K562 (cell line): ENCODE results near the gene RACGAP1. TPM values are rescaled to one million over a fixed set of nuclear protein-coding genes. Genes with fewer than 3 reads are reported as not detected.

Experiments
- ATAC-seq: fragments of 200-7000 bp; cut with Tn5 transposase; 3 replicates; pipeline ENCODE4 v1.9.1; 2020; ENCODE audit warnings: moderate library complexity
- BruUV-seq: library from RNA; stranded (reverse); fragments of 400-500 nt; replicated peaks from 2 replicates; lab custom pipeline; 2021; lab: Mats Ljungman, UMichigan
- CTCF ChIA-PET: fragments of 300-600 bp; formaldehyde crosslinking; extraction: SDS; loops from one replicate; lab custom pipeline; 2021; ENCODE audit warnings: low intra/inter-chr PET ratio; lab: Yijun Ruan, JAX
- POLR2A ChIA-PET: fragments of 300-600, 350-650 bp; sonication (Branson Sonifier 250); formaldehyde crosslinking; extraction: SDS; loops from one replicate; lab custom pipeline; 2021; ENCODE audit warnings: antibody characterized with exemption, inconsistent platforms; lab: Yijun Ruan, JAX
- DNase-seq, 4 experiments: peaks; one replicate each; pipeline versions ENCODE4 v3.0.0 to v3.0.0-alpha.2; 2011 to 2018; ENCODE audit warnings: low spot score in 3 of 4, mixed read lengths in 3 of 4; ENCODE audit errors: extremely low read depth in 1 of 4
- FAIRE-seq: peaks from 2 replicates; lab custom pipeline; 2011; peaks lifted over from hg19 to GRCh38; lab: Jason Lieb, UNC
- H2AFZ ChIP-seq: 2 replicates; pipeline ENCODE4 v1.6.0; 2011; ENCODE audit warnings: low read depth, low read length, control low read depth, inconsistent platforms
- H3K27ac ChIP-seq: fragments of 200-600 bp; 3 replicates; pipeline ENCODE4 v1.8.0; 2011; ENCODE audit warnings: low read depth, mild to moderate bottlenecking, control low read depth, inconsistent platforms, low read length, moderate library complexity, mixed read lengths; ENCODE audit errors: extremely low read depth
- H3K27me3 ChIP-seq, 2 experiments: fragments of 300-600 bp in 1 of 2; 2 replicates in 1 of 2; 3 replicates in 1 of 2; pipeline versions ENCODE4 v1.6.0 to v1.8.0; 2011; ENCODE audit warnings: inconsistent platforms in 2 of 2, low read length in 2 of 2, mild to moderate bottlenecking in 1 of 2, mixed read lengths in 1 of 2, moderate library complexity in 1 of 2; ENCODE audit not compliant: control insufficient read depth in 2 of 2, insufficient read depth in 2 of 2
- H3K36me3 ChIP-seq: fragments of 300-600 bp; 3 replicates; pipeline ENCODE4 v1.8.0; 2011; ENCODE audit warnings: mild to moderate bottlenecking, low read length, inconsistent platforms; ENCODE audit not compliant: control insufficient read depth, insufficient read depth
- H3K4me1 ChIP-seq, 2 experiments: fragments of 200-600 bp in 1 of 2; replicated peaks in 1 of 2; 2 replicates in 1 of 2; 3 replicates in 1 of 2; pipeline versions ENCODE4 v1.5.1 to v1.8.0; 2011; ENCODE audit warnings: inconsistent platforms in 2 of 2, low read length in 2 of 2, mild to moderate bottlenecking in 1 of 2, mixed read lengths in 1 of 2, moderate library complexity in 1 of 2; ENCODE audit not compliant: control insufficient read depth in 2 of 2, insufficient read depth in 2 of 2
- H3K4me2 ChIP-seq: 2 replicates; pipeline ENCODE4 v1.6.1; 2011; ENCODE audit warnings: low read length, control low read depth, inconsistent platforms, mixed read lengths; ENCODE audit not compliant: insufficient read depth
- H3K4me3 ChIP-seq: fragments of 200-600 bp; sonication (generic), shearing (Covaris generic); 2 replicates; pipeline ENCODE4 v1.5.1; 2016; ENCODE audit warnings: control low read depth, inconsistent platforms
- H3K79me2 ChIP-seq: fragments of 200-600 bp; 3 replicates; pipeline ENCODE4 v1.8.0; 2011; ENCODE audit warnings: low read length, inconsistent platforms; ENCODE audit not compliant: control insufficient read depth, insufficient read depth
- H3K9ac ChIP-seq, 2 experiments: 2 replicates each; pipeline versions ENCODE4 v1.6.0 to v1.6.1; 2011; ENCODE audit warnings: low read depth in 2 of 2, low read length in 2 of 2, control low read depth in 1 of 2, inconsistent platforms in 1 of 2, mild to moderate bottlenecking in 1 of 2, mixed read lengths in 1 of 2; ENCODE audit not compliant: insufficient read depth in 1 of 2
- H3K9me1 ChIP-seq: one replicate; pipeline ENCODE4 v1.6.0; 2011; ENCODE audit warnings: inconsistent platforms, mild to moderate bottlenecking, low read length, moderate library complexity; ENCODE audit not compliant: control insufficient read depth, insufficient read depth
- H3K9me3 ChIP-seq: replicated peaks from 2 replicates; pipeline ENCODE4 v1.5.1; 2011; ENCODE audit warnings: low read depth, low read length, inconsistent platforms; ENCODE audit not compliant: control insufficient read depth, insufficient read depth
- H4K20me1 ChIP-seq: replicated peaks from 2 replicates; pipeline ENCODE4 v1.6.1; 2011; ENCODE audit warnings: low read length, inconsistent platforms, mixed read lengths; ENCODE audit not compliant: control insufficient read depth, insufficient read depth
- POLR3G ChIP-seq: IDR thresholded peaks from 2 replicates; pipeline ENCODE4 v1.6.1; 2011; ENCODE audit not compliant: insufficient read length, insufficient replicate concordance; ENCODE audit errors: extremely low read depth
- STAG1 ChIP-seq: sonication (generic); formaldehyde crosslinking; IDR thresholded peaks from 2 replicates; pipeline ENCODE4 v1.5.0; 2020; ENCODE audit warnings: missing genetic modification reagents, borderline replicate concordance
- YY1 ChIP-seq, 3 experiments: IDR thresholded peaks; 2 replicates each; pipeline ENCODE4 v1.6.1; 2011; ENCODE audit warnings: low read length in 2 of 3, mild to moderate bottlenecking in 2 of 3, moderate library complexity in 2 of 3, borderline replicate concordance in 1 of 3, control low read depth in 1 of 3, low read depth in 1 of 3; ENCODE audit not compliant: insufficient read depth in 3 of 3, insufficient replicate concordance in 2 of 3, control insufficient read depth in 1 of 3, insufficient read length in 1 of 3; ENCODE audit errors: extremely low read depth in 1 of 3
- ZKSCAN1 ChIP-seq: fragments of 150-350 bp; IDR thresholded peaks from 2 replicates; pipeline ENCODE4 v1.6.1; 2016; ENCODE audit warnings: low read depth, low read length
- ZNF23 ChIP-seq: fragments of 250-450 bp; sonication (Bioruptor Pico); IDR thresholded peaks from 2 replicates; pipeline ENCODE4 v1.4.0; 2020; ENCODE audit warnings: mild to moderate bottlenecking
- ZNF695 ChIP-seq: fragments of 450-650 bp; formaldehyde crosslinking; IDR thresholded peaks from 2 replicates; pipeline ENCODE4 v1.4.0; 2020; ENCODE audit warnings: mild to moderate bottlenecking, moderate library complexity
- WGBS: fragments of 100-300 bp; shearing (Covaris generic); methylation state at CpG from one replicate; pipeline ENCODE4 v1.1.6; 2016; ENCODE audit warnings: low coverage, mixed read lengths; ENCODE audit not compliant: insufficient coverage; ENCODE audit errors: missing lambda C conversion rate; 5-methylcytosine and 5-hydroxymethylcytosine counted together
- in situ Hi-C: fragments of 300-500 bp; cut with MboI; formaldehyde crosslinking; loops from 4 replicates; pipeline ENCODE4 v1.15.0; 2018; ENCODE audit warnings: inconsistent platforms, mixed read lengths
- intact Hi-C: fragments of 100-400 bp; cut with micrococcal nuclease; formaldehyde crosslinking; loops from 2 replicates; pipeline ENCODE4 v1.14.2; 2022
- polyA plus RNA-seq, 8 experiments: library from polyadenylated mRNA; depleted of rRNA in 4 of 8; stranded (reverse) in 5 of 8; unstranded in 3 of 8; fragments of >200 nt; fragmentation: Nextera tagmentation in 2 of 8; fragmentation: Illumina TruSeq in 1 of 8; extraction: Ambion mirVana in 2 of 8; extraction: Trizol in 1 of 8; gene quantifications; 2 replicates each; pipeline versions ENCODE4 v1.2.1 to v1.2.3, GENCODE V29; 2011 to 2014; ENCODE audit warnings: inconsistent platforms in 1 of 8, missing spikeins in 1 of 8
- total RNA-seq, 7 experiments: library from RNA; depleted of rRNA in 6 of 7; stranded (reverse); fragments of >200 nt in 6 of 7; fragmentation: Illumina TruSeq in 2 of 7; extraction: Trizol in 2 of 7; gene quantifications; 2 replicates each; pipeline versions ENCODE4 v1.2.1 to v1.2.3, GENCODE V29; 2011 to 2021; ENCODE audit warnings: low replicate concordance in 1 of 7
- TF ChIP-seq, protein P1 (sequence below): fragments of 250-450 bp; sonication (Bioruptor Pico); IDR thresholded peaks from 2 replicates; pipeline ENCODE4 v1.5.0; 2021
- TF ChIP-seq, protein P2 (sequence below): sonication (generic); formaldehyde crosslinking; IDR thresholded peaks from 2 replicates; pipeline ENCODE4 v1.8.0; 2022; ENCODE audit warnings: mild to moderate bottlenecking, missing genetic modification reagents
- TF ChIP-seq, protein P3 (sequence below): fragments of 250-450 bp; sonication (Bioruptor Pico); IDR thresholded peaks from 2 replicates; pipeline ENCODE4 v1.4.0; 2020; ENCODE audit warnings: mild to moderate bottlenecking, moderate library complexity, borderline replicate concordance

Gene RACGAP1
- total and polyA plus RNA-seq, 9 of the 15 experiments (the other 6 are each of a cell fraction or from before 2014, with no cell fraction given) = 56.4 to 92.9 (median 71.8) TPM

DNA sequence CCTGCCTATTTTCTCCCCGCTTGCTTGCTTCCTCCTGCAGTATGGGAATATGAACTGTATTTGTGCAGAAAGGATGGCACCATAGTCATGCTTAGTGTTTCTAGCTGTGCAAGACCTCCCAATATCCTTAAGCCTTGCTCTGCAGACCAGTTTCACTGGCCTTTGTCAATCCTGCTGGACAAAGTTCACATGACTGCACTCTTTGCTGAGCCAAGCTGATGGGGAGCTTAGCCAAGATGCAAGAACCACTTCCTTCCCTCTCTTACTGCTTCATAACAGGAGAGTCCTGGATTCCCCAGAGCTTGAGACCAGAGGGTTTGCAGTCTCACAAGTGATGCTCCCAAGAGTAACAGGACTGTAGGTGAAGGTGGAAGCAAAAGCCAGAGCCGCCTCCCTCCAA, 35.9 kb upstream of the RACGAP1 start:
- no peak for ATAC-seq
- Histone ChIP-seq H3K9ac (no peak overlapping the region), H3K36me3 (no peaks in the 10 kb centered on the region), H3K9me3 (no peaks in the 10 kb centered on the region), H4K20me1 (peaks cover 18% of the 10 kb centered on the region), H3K9me1 (no peaks in the 10 kb centered on the region), H3K79me2 (no peaks in the 10 kb centered on the region), H3K4me3 (no peak overlapping the region), H2AFZ (no peak overlapping the region), H3K4me2 (no peak overlapping the region), H3K4me1 (peaks cover 4 to 24% of the 10 kb centered on the region in 2 experiments; a peak in 4 of 5 replicates), H3K27ac (no peak overlapping the region), H3K27me3 (peaks cover 14 to 73% of the 10 kb centered on the region in 2 experiments; a peak in 4 of 5 replicates)
- no TSS peak for BruUV-seq
- CTCF ChIA-PET = no interaction called here
- no peak for FAIRE-seq
- in situ Hi-C loops (no loop called here), intact Hi-C loops (no loop called here)
- no peak for DNase-seq
- POLR2A ChIA-PET = interaction anchor here (0.6 to 1.1 kb wide), 6 partner anchors 19 to 550 kb away, joined by 3 to 4 read pairs (median 3); partner anchors contain the start of gene CERS5
- WGBS = 5% methylated on average over 2 of the region's 2 CpGs
- TF ChIP-seq STAG1 = no peak
- TF ChIP-seq POLR3G = no peak
- TF ChIP-seq, protein P1, sequence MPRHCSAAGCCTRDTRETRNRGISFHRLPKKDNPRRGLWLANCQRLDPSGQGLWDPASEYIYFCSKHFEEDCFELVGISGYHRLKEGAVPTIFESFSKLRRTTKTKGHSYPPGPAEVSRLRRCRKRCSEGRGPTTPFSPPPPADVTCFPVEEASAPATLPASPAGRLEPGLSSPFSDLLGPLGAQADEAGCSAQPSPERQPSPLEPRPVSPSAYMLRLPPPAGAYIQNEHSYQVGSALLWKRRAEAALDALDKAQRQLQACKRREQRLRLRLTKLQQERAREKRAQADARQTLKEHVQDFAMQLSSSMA (CRISPR knock-in tag) = no peak
- TF ChIP-seq, protein P2, sequence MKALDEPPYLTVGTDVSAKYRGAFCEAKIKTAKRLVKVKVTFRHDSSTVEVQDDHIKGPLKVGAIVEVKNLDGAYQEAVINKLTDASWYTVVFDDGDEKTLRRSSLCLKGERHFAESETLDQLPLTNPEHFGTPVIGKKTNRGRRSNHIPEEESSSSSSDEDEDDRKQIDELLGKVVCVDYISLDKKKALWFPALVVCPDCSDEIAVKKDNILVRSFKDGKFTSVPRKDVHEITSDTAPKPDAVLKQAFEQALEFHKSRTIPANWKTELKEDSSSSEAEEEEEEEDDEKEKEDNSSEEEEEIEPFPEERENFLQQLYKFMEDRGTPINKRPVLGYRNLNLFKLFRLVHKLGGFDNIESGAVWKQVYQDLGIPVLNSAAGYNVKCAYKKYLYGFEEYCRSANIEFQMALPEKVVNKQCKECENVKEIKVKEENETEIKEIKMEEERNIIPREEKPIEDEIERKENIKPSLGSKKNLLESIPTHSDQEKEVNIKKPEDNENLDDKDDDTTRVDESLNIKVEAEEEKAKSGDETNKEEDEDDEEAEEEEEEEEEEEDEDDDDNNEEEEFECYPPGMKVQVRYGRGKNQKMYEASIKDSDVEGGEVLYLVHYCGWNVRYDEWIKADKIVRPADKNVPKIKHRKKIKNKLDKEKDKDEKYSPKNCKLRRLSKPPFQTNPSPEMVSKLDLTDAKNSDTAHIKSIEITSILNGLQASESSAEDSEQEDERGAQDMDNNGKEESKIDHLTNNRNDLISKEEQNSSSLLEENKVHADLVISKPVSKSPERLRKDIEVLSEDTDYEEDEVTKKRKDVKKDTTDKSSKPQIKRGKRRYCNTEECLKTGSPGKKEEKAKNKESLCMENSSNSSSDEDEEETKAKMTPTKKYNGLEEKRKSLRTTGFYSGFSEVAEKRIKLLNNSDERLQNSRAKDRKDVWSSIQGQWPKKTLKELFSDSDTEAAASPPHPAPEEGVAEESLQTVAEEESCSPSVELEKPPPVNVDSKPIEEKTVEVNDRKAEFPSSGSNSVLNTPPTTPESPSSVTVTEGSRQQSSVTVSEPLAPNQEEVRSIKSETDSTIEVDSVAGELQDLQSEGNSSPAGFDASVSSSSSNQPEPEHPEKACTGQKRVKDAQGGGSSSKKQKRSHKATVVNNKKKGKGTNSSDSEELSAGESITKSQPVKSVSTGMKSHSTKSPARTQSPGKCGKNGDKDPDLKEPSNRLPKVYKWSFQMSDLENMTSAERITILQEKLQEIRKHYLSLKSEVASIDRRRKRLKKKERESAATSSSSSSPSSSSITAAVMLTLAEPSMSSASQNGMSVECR = no peak
- no peak for TF ChIP-seq ZNF695
- TF ChIP-seq ZKSCAN1 = no peak
- TF ChIP-seq, protein P3, sequence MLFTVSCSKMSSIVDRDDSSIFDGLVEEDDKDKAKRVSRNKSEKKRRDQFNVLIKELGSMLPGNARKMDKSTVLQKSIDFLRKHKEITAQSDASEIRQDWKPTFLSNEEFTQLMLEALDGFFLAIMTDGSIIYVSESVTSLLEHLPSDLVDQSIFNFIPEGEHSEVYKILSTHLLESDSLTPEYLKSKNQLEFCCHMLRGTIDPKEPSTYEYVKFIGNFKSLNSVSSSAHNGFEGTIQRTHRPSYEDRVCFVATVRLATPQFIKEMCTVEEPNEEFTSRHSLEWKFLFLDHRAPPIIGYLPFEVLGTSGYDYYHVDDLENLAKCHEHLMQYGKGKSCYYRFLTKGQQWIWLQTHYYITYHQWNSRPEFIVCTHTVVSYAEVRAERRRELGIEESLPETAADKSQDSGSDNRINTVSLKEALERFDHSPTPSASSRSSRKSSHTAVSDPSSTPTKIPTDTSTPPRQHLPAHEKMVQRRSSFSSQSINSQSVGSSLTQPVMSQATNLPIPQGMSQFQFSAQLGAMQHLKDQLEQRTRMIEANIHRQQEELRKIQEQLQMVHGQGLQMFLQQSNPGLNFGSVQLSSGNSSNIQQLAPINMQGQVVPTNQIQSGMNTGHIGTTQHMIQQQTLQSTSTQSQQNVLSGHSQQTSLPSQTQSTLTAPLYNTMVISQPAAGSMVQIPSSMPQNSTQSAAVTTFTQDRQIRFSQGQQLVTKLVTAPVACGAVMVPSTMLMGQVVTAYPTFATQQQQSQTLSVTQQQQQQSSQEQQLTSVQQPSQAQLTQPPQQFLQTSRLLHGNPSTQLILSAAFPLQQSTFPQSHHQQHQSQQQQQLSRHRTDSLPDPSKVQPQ (CRISPR knock-in tag) = no peak
- TF ChIP-seq YY1 (IDR thresholded peaks at IDR 0.05; ENCODE audit: borderline replicate concordance in 1 of 3, control insufficient read depth in 1 of 3, extremely low read depth in 1 of 3, insufficient read depth in 3 of 3, insufficient read length in 1 of 3, insufficient replicate concordance in 2 of 3, low read depth in 1 of 3, low read length in 2 of 3) = no peak
- no peak for TF ChIP-seq ZNF23 (CRISPR knock-in tag)
